Lower lobe of right lung (tissue), 2 donors: ENCODE measurements around the gene PHLDB2. TPM values are rescaled to one million over a fixed set of nuclear protein-coding genes. Genes with fewer than 3 reads are reported as not detected.
A peak's percentile ranks its signal among the peaks of the same experiment; 100 is the strongest.

Source experiments
- ATAC-seq, 2 donors: fragments of 200-7000 bp; cut with Tn5 transposase; one replicate each; pipeline ENCODE4 v1.9.1; 2020 to 2022; ENCODE audit warnings: mild to moderate bottlenecking in 2 of 2, moderate library complexity in 2 of 2
- DNase-seq: peaks from one replicate; pipeline ENCODE4 v3.0.0-alpha.2; 2020
- H3K27ac ChIP-seq: fragments of 200-600 bp; one replicate; pipeline ENCODE4 v1.8.0; 2022
- H3K27me3 ChIP-seq: fragments of 200-600 bp; one replicate; pipeline ENCODE4 v1.8.0; 2022; ENCODE audit warnings: low read depth
- H3K36me3 ChIP-seq: fragments of 200-600 bp; one replicate; pipeline ENCODE4 v1.8.0; 2022; ENCODE audit warnings: mild to moderate bottlenecking
- H3K4me1 ChIP-seq: fragments of 200-600 bp; one replicate; pipeline ENCODE4 v1.8.0; 2022
- H3K4me3 ChIP-seq: fragments of 200-600 bp; one replicate; pipeline ENCODE4 v1.8.0; 2022; ENCODE audit warnings: mild to moderate bottlenecking
- H3K9me3 ChIP-seq: fragments of 200-600 bp; one replicate; pipeline ENCODE4 v1.8.0; 2022
- intact Hi-C: fragments of 100-400 bp; cut with DNase I; formaldehyde crosslinking; loops from one replicate; pipeline ENCODE4 v1.11.0; 2022
- total RNA-seq: library from RNA; stranded (reverse); fragmentation: NEBNext Ultra II Directional; extraction: Animal tissue kit (Norgen Biotek cat#: 25700); gene quantifications from one replicate; pipeline ENCODE4 v1.2.1, GENCODE V29; 2021
- TF ChIP-seq, protein P1 (sequence below): fragments of 200-600 bp; IDR thresholded peaks from one replicate; pipeline ENCODE4 v1.8.0; 2022; ENCODE audit warnings: antibody characterized with exemption, mild to moderate bottlenecking
- donor health status: DM: no; HTN: yes; CAD: no; lungs with severe emphysema.

The PHLDB2 gene
- total RNA-seq, 1 donor from 2014 or later = 33.6 TPM

DNA sequence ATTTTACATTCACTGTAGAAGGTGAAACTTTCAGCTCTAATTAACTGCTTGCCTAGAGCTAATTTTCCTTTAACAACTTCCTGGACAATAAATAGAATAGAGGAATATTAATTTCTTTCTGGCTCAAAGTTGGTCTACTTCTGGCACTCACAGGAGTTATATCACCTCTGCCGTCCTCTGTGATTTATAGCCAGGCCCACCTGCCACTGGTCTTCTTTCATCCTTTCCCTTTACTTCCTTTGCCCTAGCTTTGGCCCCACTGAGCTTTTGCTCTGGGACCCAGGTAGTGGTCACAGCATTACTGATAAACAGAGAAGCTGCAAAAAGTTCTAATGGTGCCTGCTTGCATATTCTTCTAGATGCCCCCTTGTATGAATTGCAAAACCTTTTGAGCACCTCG, 70.4 kb downstream of the PHLDB2 start:
- H3K27me3 ChIP-seq = no peaks in the 10 kb centered on the region
- H3K4me3 ChIP-seq = no peak overlapping the region
- ATAC-seq (no peak), DNase-seq (no peak)
- H3K36me3 ChIP-seq = no peaks in the 10 kb centered on the region
- H3K4me1 ChIP-seq = peaks cover 16% of the 10 kb centered on the region
- no peaks in the 10 kb centered on the region for H3K9me3 ChIP-seq
- TF ChIP-seq, protein P1, sequence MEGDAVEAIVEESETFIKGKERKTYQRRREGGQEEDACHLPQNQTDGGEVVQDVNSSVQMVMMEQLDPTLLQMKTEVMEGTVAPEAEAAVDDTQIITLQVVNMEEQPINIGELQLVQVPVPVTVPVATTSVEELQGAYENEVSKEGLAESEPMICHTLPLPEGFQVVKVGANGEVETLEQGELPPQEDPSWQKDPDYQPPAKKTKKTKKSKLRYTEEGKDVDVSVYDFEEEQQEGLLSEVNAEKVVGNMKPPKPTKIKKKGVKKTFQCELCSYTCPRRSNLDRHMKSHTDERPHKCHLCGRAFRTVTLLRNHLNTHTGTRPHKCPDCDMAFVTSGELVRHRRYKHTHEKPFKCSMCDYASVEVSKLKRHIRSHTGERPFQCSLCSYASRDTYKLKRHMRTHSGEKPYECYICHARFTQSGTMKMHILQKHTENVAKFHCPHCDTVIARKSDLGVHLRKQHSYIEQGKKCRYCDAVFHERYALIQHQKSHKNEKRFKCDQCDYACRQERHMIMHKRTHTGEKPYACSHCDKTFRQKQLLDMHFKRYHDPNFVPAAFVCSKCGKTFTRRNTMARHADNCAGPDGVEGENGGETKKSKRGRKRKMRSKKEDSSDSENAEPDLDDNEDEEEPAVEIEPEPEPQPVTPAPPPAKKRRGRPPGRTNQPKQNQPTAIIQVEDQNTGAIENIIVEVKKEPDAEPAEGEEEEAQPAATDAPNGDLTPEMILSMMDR = no peak
- no peak overlapping the region for H3K27ac ChIP-seq
- intact Hi-C loops = no loop called here

DNA sequence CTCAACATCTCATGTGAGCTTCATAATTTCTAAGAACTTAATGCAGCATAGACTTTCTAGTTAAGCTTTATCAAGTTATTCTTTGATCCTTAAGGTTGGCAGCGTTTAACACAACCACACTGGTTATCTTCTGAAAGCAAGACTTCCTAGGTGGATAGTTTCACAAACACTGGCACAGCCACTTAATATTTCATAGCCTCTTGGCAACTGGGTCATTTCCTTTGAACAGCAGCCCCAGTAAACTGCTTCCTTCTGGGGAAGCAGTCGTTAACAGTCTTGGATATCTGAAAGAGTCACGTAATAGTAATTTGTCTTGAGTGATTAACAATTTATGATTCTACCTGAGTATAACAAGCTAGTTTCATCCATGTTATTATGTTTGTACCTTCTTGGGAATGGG, 73.9 kb downstream of the PHLDB2 start:
- Histone ChIP-seq H3K27ac (no peak overlapping the region), H3K36me3 (no peaks in the 10 kb centered on the region), H3K9me3 (no peaks in the 10 kb centered on the region), H3K4me1 (peaks cover 13% of the 10 kb centered on the region), H3K4me3 (no peak overlapping the region), H3K27me3 (no peaks in the 10 kb centered on the region)
- DNase-seq (no peak), ATAC-seq (no peak)
- intact Hi-C loops = no loop called here
- TF ChIP-seq, protein P1 = no peak

DNA sequence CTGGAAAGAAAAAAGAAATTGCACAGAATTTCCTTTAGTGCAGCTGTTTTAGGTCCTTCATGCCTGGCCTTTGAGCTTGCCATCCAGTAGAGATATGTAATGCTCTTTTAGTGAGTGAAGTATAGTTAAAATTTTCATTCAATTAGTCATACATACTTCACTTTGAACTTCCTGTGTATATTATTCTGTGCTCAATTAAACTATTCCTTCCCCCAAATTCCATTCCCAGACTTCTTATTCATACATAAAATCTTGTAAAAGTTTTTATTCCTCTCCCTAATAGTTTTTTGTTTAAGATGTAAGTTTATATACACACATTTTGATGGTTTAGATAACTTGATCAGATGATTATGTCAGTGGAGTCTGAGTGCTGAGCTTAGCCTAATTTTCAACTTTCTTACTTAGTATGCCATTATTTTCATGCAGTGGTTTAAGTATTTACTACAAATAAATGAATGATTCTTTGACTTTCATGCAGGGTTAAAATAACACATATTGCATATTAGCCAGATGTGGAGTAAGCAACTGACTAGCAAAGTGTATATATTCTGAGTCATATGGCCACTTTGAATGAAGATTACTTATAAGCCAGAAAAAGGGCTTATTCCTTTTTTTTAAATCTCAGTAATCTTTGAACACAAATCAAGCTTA, 77.3 kb downstream of the PHLDB2 start:
- Histone ChIP-seq H3K27me3 (no peaks in the 10 kb centered on the region), H3K36me3 (peaks cover 26% of the 10 kb centered on the region), H3K9me3 (no peaks in the 10 kb centered on the region), H3K4me3 (no peak overlapping the region), H3K27ac (no peak overlapping the region), H3K4me1 (peaks cover 13% of the 10 kb centered on the region)
- intact Hi-C loops = no loop called here
- TF ChIP-seq, protein P1 = no peak
- no peak for DNase-seq
- ATAC-seq = peak in 1 of 2 donors; percentile 54

DNA sequence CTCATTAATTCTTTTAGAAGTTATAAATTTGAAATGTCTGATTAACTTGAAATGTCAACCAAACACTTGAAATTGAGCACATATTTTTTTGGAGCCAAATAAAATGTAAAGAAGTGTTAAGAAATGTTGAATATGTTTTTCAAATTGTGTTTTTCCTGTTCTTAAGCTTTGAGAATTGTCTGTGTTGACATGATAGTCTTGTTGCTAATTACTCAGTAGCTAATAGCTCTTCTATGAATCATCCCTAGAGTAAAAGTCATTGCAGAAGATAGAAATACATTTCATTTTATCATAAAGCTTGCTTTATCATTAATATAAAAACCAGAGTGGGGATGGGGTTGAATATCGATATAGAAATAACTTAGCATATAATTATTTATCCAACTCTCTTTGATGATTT, 77.9 kb downstream of the PHLDB2 start:
- TF ChIP-seq, protein P1 = no peak
- Histone ChIP-seq H3K9me3 (no peaks in the 10 kb centered on the region), H3K27me3 (no peaks in the 10 kb centered on the region), H3K4me3 (no peak overlapping the region), H3K27ac (no peak overlapping the region), H3K4me1 (peaks cover 13% of the 10 kb centered on the region), H3K36me3 (peaks cover 33% of the 10 kb centered on the region)
- ATAC-seq = no peak
- intact Hi-C loops = no loop called here
- no peak for DNase-seq

DNA sequence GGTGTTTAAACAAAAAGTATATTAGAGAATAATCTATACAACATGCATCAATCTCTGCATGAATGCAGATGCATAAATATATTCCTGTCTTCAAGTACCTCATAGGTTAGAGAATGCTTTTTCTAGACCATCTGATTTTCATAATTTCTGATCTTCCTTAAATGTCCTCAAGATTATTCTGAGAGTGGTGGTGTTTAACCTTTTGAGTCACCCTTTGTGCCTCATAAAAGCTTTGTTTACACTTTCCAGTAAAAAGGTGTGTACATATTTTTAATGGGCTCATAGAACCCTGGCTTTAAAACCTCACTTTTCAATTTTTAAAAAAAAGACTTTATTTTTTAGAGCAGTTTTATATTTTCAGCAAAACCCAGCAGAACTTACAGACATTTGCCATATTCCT, 78.8 kb downstream of the PHLDB2 start:
- Histone ChIP-seq H3K36me3 (peaks cover 40% of the 10 kb centered on the region), H3K27ac (no peak overlapping the region), H3K27me3 (no peaks in the 10 kb centered on the region), H3K4me3 (no peak overlapping the region), H3K9me3 (no peaks in the 10 kb centered on the region), H3K4me1 (peaks cover 12% of the 10 kb centered on the region)
- intact Hi-C loops = no loop called here
- TF ChIP-seq, protein P1 = no peak
- DNase-seq (no peak), ATAC-seq (no peak)
